Stimulated activated CD4-positive, alpha-beta T cell treated with anti-CD3 and anti-CD28 coated beads, Interleukin-4, amount 100 ng/mL, for 4 hours (primary cell): Measurements from ENCODE around the gene ZNF879.

Experiments
- DNase-seq, 2 experiments: peaks; one replicate each; pipeline ENCODE4 v3.0.0-alpha.2; 2020

ZNF879 gene

DNA sequence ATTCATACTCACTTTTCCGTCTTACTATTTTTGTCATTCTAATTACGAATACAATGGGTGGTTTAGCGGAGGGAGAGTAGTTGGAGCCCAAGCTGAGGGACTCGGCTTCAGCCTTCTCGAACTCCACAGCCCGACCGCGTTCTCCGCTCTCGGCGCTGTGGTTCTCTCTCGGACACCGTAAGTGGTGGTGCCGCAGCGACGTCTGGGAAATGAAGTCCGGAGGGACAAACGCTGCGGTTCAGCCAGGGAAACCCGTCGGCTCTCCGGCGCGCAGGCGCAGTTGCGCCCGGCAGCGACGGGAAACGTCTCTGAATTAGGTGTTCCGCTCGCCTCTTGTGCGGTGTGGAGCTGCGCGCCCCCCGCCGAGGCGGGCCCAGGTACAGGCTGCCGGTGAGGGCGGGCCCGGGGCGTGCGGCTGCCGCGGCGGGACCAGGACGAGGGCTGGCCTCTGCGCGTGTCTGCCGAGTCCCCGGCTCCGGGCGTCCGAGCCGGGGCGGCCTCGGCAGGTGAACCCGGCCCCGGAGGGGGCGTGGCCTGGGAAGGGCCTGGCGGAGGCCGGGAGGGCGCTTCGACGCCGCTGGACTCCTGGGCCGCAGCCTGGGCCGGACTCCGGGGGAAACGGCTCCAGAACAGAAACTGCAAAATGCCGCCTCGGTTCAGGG, at the start of gene ZNF879:
TSS of gene ZNF879 (plus strand) at position 277 of the 662 bp plus-strand sequence. CDS start 1,201 bp downstream, outside the sequence.
- DNase-seq: peak; percentile 90 to 95

DNA sequence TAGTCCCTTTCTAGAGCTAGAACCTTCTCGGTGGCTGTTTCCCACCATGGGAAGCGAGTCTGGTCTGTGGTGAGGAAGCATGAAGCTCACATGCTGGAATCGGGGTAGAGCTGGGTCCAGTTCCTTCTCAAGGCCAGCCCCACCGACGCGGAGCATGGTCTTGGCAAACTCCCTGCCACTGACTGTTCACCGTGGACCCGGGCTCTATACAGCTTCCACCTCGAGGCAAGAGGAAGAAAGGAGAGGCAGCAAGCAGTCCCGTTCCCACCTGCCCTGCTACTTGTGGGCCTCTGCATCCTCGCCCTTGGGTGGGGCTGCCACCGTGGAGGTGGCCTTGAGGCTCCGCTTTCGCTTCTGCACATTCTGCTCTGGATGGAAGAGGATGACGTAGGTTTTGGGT, 42.2 kb upstream of the ZNF879 start:
- DNase-seq: no peak

DNA sequence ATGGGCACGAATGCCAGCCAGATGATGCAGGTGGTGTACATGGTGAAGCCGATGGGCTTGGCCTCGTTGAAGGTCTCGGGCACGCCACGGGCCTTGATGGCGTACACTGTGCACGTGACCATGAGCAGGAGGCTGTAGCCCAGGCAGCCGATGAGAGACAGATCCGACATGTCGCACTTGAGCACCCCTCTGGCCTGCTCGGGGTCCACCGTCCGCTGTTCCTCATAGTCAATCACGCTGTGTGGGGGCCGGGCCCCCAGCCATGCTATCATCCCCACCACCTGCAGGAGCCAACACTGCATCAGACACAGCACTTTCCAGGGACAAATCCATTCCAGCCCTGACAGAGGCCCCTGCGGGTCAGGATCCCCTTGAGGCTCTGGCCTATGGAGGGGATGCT, 40.7 kb upstream of the ZNF879 start:
- DNase-seq: no peak

DNA sequence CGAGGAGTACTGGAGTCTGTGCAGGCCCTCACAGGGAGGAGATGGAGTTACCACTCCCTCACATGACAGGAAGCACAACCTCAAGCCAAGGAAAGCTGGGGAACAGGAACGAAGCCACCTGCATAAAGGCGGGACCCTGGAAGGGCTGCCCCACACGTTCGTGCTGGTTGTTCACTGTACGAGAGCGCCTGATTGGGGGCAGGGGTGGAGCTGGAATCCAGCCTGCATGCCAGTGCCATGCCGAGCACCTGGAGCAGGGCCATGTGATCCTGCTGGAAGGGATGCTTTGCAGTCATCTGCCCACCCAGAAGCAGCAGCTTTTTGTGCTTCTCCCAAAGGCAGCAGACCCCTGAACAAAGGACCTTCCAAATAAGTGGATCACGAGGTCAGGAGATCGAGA, 39.9 kb upstream of the ZNF879 start:
- no peak for DNase-seq

DNA sequence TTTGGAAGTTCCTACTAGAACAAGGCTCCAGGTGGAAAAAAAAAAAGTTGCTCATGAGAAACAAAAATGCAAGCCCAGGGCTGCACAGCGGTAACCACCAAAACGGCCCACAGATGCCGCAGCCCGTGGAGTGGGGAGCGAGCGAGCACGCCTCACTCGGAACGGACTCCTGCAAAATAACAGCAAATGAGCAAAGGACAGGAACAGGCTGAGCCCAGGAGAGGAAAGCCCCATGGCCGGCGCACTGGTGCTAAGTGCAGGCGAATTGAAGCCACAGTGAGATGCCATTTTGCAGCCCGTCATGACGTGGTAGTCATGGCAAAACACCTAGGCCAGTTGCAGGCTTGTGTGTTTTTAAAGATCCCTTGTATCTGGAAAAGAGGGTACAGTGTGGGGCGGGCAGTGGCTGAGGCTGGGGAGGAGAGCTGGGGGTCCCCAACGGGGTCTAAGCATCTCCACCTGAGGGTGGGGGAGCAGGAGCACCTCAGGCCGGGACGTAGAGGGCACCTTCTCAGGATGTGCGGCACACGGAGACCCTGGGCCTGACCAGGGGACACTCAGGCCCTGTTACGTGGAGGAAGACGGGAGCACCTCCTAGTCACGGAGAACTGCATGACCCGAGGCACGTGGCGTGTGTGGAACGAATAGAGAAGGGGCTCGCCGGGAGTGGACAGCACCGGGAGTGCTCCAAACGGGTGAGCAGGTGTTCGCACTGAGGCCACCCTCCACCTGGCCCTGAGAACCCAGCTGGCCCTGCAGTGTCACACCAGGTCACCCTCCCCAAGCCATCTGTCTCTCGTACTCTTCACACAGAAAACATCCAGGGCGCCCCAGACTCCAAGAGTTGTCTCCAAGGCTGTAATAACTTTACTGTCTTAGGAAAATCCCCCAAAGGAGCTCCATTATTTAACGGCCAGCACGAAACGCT, 39.2 kb upstream of the ZNF879 start:
- DNase-seq: no peak

DNA sequence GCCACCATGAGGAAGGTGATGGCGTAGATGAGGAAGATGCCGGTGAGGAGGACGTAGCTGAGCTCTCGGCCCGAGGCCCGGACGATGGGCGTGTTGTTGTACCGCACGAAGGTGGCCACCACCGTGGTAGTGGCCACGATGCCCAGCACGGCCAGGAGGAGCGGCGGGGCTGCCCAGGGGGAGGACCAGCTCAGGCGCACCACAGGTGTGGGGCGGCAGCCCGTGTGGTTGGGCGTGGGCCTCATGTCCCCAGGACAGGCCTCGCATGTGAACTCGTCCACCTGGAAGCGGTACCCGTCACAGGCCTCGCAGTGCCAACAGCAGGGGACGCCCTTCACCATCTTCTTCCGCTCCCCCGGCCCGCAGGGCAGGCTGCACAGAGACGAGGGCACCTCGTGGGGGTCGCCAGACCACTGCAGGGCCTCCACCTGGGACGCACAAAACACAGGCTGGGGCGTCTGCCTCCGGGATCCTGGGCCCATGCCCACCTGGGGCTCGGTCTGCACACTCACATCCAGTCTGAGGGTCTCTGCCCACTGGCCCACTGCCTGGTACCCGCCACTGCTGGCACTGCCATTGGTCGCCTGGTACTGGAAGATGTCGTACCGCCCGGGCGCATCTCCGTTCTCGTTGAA, 37.2 kb upstream of the ZNF879 start:
- no peak for DNase-seq

DNA sequence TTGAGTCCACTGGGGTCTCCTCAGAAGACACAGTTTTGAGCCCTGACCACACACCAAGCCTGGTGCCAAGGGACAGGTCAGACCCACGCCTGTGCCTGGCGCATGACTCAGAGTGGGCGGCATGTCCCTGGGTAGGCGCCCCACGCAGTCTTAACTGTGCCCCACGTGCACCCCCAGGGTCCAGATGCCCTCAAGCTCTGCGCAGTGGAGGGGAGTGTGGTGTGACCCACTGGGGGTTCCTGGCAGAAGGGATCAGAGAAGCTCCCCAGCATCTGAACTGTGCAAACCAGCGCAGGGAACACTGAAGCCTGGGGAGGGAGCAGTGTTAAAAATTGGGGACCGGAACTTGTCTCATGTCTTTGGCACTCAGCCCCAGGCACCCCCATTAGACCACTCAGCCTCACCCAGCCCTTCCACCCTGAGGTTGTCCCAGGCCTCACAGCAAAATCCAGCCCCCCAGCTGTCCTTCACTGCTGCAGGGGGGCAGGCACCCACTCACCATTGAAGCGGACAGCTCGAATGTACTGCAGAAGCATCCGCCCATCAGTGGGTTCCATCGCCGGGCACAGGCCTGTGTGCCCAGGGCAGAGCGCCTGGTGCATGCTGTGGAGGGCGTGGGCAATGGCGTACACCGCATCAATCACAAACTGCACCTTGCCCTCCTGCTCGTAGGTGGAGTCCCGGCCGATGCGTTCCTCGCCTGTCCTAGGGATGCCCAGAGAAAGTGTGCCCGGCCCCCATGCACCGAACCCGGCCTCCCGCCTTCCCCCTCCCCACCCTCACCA, 35.0 kb upstream of the ZNF879 start:
- no peak for DNase-seq

DNA sequence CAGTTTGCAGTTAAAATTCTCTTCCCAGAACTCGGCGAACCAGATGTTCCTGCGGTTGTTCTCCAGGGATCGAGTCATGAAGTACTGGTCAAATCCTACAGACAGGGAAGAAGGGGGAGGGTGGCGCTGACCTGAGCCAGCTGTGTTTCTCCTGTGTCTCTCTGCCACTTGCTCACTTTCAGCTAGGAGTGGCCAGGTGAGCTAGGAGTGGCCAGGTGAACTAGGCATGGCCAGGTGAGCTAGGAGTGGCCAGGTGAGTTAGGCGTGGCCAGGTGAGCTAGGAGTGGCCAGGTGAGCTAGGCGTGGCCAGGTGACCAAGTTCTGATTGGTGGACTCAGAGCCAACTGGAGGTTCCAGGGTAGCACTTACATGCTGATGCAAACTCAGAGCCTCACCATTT, 34.3 kb upstream of the ZNF879 start:
- no peak for DNase-seq

DNA sequence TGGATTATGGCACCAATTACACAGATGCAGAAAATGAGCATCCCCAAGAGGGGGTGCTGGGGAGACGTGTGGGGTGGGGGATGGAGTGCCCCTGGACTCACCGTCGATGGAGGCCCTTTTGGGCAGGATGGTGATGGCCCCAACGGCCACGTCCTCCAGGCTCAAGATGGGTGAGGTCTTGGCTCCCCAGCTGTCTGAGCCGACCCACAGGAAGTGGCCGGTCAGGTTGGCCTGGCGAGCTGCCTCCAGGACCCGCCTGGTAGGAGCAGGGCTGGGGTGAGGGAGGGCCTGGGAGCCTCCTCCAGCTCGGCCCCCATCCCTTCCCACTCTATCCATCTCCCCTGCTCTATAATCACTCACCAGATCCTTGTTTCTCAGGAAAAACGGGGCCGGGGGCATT, 33.1 kb upstream of the ZNF879 start:
- DNase-seq: no peak

DNA sequence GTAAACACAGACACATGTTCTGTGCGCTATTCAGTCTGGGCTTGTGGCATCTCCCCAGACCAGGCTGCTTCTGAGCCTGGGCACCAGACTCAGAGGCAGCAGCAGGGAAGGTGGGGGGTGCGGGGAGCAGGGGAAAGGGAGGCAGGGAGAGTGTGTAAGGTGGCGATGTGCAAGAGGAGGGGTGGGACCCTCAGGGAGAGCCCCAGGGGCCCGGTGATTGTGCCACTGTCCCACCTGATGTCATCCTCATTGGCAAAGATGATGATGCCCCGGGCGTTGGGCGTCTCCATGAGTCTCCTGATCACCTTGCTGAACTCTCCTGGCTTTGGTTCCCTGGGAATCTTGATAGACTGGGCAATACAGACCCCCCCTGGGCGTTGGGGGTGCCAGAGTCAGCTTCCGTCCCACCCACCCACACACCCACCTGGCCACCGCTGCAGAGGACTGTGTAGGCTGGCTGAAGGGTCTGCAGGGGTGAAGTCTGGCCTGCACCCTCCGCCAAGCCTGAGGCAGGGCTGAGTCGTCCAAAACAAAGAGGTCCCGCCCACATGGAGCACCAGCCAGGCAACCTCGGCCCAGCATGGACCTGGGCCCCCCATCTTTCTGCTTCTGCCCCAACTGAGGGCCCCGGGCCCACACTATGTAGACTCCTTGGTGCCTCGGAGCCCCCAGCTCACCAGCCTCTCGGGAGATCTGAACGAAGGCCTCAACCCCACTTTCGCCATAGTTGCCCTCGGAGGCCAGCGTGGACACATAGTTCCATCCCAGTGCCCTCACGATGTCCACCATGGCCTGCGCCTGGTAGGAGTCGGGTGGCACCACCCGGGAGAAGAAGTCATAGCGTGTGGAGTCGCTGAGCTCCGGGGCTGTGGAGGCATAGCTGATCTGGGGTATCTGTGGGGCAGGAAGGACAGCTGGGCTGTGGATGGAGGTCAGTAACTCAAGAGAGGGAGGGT, 32.1 kb upstream of the ZNF879 start:
- DNase-seq: no peak

DNA sequence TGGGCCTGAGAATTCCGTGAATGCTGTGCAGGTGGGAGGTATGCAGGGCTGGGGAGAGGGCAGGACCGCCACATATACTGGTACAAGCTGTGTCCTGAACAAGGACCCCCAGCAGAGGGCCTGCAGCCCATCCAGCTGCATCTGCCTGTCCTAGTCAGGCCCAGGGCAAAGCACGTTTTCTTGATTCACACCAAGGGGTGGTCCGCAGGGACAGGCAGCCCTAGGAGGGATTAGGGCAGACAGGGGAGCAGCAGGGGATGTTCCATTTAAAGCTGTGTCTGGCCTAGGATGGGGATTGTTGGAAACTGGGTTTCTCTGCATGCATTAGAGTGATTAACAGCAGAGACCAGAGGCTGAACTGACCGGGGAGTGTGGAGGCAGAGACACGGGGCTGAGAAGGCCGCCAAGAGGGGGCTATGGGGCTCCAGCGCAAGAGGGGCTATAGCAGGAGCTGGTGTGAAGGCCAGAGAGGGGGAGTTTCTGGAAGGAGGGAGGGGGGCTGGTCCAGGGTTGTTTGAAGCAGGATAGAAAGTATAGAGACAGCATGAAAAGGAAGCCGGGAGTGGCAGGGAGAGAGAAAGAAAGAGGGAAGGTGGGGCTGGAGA, 31.2 kb upstream of the ZNF879 start:
- no peak for DNase-seq

DNA sequence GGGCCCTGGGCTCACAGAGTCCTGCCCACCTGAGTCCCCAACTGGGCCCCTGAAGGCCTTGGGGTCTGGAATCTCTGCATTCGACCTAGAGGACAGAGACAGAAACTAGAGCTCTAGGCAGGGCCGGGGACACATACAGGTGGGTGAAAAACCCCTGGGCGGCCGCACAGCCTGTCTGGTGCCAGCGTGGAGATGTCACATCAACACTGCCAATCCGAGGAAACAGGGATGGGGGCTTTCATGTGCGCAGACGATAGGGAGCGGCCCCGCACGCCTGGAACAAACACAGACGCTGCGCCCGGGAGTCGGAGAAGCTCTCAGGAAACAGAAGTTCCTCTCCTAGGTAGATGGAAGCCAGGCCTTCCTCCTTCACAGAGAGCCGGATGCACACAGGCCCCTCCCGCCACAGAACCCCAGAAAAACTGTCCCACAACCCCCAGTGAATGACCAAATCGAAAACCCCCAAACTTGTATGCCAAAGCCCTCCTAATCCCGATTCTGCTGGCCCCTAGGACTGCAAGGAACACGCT, 30.3 kb upstream of the ZNF879 start:
- no peak for DNase-seq

DNA sequence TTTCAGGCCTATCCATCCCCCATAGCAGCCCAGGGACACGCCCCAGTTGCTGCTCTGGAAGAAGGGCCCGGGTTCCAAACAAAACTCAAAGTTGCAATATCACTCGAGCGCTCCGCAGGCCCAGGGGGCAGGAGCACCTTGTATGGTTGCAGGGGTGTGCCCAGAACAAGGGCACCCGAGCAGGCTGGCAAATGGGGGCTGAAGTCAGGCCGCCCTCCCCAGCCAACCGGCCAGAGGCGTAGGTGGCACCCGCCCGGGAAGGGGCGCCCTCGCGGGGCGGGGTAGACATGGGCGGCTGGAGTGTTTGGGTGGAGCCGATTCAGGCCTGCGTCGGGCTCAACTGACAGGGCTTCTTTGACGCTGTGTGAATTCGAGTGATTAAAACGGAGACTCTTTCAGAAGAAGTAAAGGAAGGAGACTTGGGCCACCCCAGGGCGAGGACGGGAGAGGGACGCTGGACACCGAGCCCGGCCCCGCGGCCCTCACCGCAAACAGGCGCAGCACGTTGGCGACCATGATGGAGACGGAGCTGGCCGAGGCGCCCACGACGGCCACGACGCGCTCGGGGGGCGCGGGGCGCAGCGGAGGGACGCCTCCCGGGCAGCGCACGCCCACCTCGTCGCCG, 29.5 kb upstream of the ZNF879 start:
- DNase-seq: no peak

DNA sequence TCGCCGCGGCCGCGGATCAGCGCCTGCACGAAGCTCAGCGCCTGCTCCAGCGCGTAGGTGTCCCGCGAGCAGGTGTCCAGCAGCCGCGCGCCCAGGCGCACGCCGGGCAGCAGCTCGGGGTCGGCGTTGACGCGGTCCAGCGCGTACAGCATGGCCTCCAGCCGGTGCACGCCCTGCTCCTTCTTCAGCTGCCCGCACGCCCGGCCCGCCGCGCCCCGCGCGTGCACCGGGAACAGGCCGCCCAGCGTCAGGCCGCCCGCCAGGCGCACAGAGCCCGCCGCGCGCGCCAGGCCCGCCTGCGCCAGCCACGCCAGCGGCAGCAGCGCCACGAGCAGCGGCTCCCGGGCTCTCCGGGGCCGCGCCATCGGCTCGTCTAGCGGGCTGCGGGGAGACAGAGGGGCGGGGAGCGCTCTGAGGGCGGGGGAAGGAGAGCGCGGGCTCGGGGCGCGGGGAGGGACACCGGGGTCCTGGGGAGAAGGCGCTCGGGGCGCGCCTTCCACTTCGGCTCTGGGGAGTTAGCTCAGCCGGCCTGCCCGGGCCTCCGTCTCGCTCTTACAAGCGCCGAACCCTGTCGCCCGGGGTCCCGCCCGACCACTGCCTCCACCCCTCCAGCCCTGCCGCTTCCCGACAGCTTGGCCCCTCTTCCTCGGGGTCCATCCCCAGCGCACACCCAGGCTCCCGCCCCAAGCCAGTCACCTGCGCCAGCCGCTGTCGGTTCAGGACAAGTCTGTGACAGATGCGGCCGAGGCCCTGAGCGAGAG, 28.8 kb upstream of the ZNF879 start, which contains the start of gene GRM6:
TSS of gene GRM6 (minus strand) at position 741 of the 761 bp plus-strand sequence. CDS start at position 365, 376 bp downstream.
- no peak for DNase-seq

DNA sequence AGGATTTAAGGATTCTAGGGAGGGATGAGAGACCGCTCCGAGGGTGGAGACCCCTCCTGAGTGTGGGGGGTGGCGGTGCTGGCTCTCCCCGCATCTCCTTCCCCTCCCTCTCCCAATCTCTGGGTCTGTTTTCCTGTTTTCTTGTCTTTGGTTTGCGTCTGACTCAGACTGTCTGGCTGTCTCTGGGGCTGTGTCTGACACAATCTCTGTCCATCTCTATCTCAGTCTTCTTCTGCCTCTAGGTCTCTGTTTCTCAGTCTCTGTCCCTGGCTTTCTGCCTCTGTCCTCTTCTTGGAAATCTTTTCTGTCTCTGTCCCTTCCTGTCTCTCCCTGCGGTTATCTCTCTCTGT, 28.3 kb upstream of the ZNF879 start:
- DNase-seq: no peak

DNA sequence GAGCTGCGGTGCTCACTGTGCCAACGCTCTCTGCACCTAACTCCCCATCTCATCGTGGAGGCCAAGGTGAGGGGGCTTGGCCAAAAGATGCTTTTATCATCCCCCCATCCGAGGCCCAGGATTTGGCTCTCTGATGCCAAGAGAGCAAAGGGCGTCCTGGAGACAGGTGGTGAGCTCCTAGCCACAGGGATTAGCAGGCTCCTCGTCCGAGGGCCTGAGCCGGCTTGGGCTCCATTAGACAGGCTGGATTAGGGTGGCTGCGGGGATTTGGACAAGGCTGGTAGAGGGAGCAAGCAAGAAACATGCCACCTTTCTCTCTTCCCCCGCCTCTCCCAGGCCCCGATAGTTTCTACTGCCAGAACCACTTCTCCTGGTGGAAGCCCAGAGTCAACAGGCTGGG, 27.4 kb upstream of the ZNF879 start:
- DNase-seq: no peak

DNA sequence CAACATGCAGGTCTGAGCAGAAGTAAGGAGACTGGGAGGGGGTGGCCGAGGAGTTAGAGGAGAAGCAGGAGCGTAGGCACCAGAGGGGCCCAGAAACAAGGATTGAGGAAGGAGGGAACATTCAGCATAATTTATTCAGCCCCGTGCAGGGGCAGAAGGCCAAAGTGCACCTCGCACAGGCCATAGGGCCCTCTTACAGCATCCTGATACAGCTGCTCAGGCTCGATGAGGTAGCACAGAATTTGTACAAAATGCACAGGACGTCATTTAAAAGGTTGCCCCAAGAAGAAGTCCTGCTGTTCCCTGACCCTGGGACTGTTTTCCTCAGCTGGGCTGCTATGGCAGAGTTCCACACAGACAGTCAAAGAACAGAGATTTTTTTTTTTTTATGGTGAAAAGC, 26.4 kb upstream of the ZNF879 start:
- no peak for DNase-seq

DNA sequence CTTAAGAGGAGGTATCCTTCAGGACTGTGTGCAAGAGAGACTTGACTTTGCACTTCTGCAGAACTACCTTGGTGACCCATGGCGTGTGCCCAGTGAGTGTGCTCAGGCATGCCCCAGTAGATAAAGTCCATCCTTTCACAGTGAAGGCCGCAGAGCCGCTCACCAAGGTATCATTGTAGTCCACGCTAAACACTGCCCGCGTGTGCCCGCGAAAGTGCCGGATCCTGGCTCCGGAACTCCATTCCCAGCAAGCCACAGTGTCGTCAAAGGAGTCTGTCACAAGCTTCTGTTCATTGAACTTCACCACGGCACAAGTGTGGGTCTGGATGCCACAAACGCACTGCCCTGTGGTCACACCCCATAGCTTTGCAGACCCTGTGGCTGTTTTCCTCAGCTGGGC, 25.2 kb upstream of the ZNF879 start:
- DNase-seq: no peak

DNA sequence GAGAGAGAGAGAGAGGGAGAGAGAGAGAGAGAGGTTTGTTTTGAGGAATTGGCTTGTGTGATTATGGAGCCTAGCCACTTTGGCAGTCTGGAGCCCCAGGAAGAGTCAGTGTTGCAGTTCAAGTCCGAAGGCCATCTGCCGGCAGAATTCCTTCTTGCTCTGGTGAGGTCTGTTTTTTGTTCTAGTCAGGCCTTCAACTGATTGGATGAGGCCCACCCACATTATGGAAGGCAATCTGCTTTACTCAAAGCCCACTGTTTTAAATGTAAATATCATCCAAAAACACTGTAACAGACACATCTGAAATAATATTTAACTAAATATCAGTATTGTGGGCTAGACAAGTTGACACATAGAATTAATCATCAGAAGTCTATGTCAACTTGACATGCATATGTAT, 17.0 kb upstream of the ZNF879 start:
- DNase-seq: no peak

DNA sequence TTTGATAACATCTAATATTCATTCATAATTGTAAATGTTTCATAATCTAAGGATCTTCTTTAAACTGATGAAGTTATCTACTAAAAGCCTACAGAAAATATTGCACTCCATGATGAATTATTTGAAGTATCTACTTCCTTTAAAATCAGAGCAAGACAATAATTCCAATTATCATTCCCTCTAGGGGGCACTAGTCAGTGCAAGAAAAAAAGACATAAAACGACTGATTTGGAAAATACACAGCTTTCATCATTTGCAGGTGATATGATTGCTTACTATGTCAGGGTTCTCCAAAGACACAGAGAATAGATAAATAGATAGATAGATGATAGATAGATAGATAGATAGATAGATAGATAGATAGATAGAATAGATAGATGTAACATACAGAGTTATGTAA, 14.9 kb upstream of the ZNF879 start:
- DNase-seq: no peak
